Measurements from ENCODE around the gene RND3.

RND3 gene

DNA sequence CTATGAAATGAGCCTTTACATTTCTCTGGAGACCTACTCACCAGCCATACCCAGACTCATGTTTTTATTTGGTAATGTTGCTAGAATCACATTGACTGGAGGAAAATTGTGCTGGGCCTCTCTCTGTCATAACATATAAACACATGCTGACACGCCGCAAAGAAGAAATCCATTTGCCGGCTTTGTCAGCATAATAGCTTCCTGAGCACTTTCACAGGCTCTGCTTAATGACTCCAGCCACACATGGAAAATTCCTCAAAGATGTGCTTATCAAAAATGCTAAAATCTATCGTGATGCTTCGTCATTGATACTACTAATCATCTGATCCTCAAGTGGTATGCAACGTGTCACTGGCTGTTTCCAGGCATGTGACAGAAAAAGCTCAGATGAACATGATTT lies 63.1 kb downstream of the RND3 start:
- no peaks in the 10 kb centered on the region for H3K4me1 Mint-ChIP-seq (ENCODE audit: low read depth)
- H3K27me3 Mint-ChIP-seq = no peaks in the 10 kb centered on the region
- no peak for DNase-seq
- no peaks in the 10 kb centered on the region for H3K36me3 Mint-ChIP-seq (ENCODE audit: low read depth)
- H3K9me3 Mint-ChIP-seq = peaks cover 2% of the 10 kb centered on the region
- H3K27ac Mint-ChIP-seq = no peak overlapping the region
- H3K4me3 Mint-ChIP-seq = no peak overlapping the region

DNA sequence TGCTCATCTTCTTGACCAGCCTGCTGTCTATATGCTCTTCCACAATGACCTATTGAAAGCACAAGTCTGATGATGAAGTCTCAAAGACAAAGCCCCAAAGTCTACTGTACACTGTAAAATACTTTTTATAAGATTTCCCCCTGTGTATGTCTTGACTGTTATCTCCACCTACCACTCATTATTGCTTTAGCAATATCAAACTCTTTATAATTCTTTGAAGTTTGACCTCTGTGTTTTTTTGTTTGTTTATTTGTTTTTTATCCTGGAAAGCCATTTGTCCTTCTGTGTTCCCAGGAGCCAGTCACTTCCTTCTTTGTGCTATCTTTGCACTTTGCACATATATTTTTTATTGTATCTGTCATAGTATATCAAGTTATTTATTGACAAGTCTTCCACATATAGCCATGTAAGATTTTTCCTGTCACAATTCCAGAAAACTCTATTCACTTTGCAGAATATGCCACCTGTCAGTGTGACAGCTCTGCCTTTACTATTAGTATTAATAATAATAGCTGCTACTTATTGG lies 66.3 kb downstream of the RND3 start:
- Mint-ChIP-seq H3K4me3 (no peak overlapping the region), H3K4me1 (ENCODE audit: low read depth) (no peaks in the 10 kb centered on the region), H3K27ac (no peak overlapping the region), H3K27me3 (no peaks in the 10 kb centered on the region), H3K36me3 (ENCODE audit: low read depth) (no peaks in the 10 kb centered on the region), H3K9me3 (peaks cover 2% of the 10 kb centered on the region)
- no peak for DNase-seq

DNA sequence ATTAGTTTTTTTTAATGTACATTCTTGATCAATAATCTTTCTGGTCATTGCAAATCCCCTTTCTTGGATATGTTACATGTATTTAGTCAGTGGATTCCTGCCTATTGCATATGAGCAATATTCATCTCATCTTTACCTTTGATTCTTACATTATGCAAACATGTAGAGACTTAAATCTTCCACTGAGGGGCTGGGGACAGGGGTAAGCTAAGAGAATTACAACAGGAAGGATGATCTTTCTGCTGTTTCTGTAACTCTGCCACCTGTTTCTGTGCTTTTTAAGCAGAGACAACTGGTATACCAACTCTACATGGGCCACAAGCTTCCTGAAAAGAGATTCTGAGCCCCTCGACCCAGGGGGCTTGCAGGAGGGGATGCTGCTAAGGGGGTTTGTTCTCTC lies 68.6 kb downstream of the RND3 start:
- Mint-ChIP-seq H3K4me1 (ENCODE audit: low read depth) (no peaks in the 10 kb centered on the region), H3K9me3 (peaks cover 2% of the 10 kb centered on the region), H3K4me3 (no peak overlapping the region), H3K27ac (no peak overlapping the region), H3K27me3 (no peaks in the 10 kb centered on the region), H3K36me3 (ENCODE audit: low read depth) (no peaks in the 10 kb centered on the region)
- no peak for DNase-seq
